Gastrocnemius medialis (tissue), 4 donors: Measurements from ENCODE around the gene CLDN22.

ENCODE experiments used
- CTCF ChIP-seq, 5 experiments: fragments of 450-650 bp in 3 of 5; fragments of 200-600 bp in 2 of 5; sonication (generic) in 2 of 5; IDR thresholded peaks in 4 of 5; conservative IDR thresholded peaks in 1 of 5; 1 replicate in 4 of 5; 2 replicates in 1 of 5; pipeline ENCODE4 v1.5.1; 2016 to 2019; ENCODE audit warnings: antibody characterized with exemption in 5 of 5, mild to moderate bottlenecking in 3 of 5, moderate library complexity in 3 of 5
- POLR2A ChIP-seq, 2 donors: fragments of 450-650 bp; IDR thresholded peaks; one replicate each; pipeline ENCODE4 v1.6.1; 2017; ENCODE audit warnings: antibody characterized with exemption in 2 of 2, mild to moderate bottlenecking in 2 of 2, moderate library complexity in 2 of 2

- TF ChIP-seq CTCF (IDR thresholded peaks at IDR 0.05 in 4 of 5, conservative IDR thresholded peaks at IDR 0.05 in 1 of 5) (no peak), POLR2A (IDR thresholded peaks at IDR 0.05) (no peak)
These were observed 24.6 kb upstream of the CLDN22 start for GRCh38 chr4:183344523-183345255.
